SK-N-MC (cell line): ENCODE data around the gene SBSN.

ENCODE experiments used
- EZH2 ChIP-seq: fragments of 200-600 bp; sonication (generic); IDR thresholded peaks from one replicate; pipeline ENCODE4 v1.6.1; 2017; ENCODE audit warnings: antibody characterized with exemption
- FOXP2 ChIP-seq: optimal IDR thresholded peaks from 2 replicates; pipeline ENCODE3; 2011; ENCODE audit warnings: mild to moderate bottlenecking, moderate library complexity; ENCODE audit not compliant: insufficient read depth; ENCODE audit errors: extremely low read length, control extremely low read depth
- POLR2AphosphoS5 ChIP-seq: IDR thresholded peaks from 2 replicates; pipeline ENCODE4 v1.6.1; 2012; ENCODE audit warnings: mild to moderate bottlenecking, low read depth, low read length, borderline replicate concordance

DNA sequence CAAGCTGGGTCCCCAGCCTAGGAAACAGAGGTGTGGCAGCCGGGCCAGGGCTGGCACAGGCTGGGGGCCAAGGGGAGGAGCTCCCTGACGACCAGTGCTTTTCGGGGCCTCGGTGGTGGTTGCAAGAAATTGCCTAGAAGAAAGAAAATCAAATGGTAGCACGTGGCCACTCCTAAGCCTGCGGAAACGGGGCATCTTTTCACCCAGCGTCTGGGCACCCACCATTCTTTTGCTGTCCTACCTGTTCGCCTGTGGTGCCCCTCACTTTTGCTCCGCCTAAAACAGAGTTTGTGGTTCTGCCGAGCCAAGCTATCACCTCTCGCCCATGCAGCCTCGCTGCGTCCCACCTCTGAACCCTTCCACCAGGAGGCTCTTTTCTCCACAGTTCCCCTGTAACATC lies 30.7 kb downstream of the SBSN start:
- TF ChIP-seq EZH2 = no peak
- no peak for TF ChIP-seq POLR2AphosphoS5
- no peak for TF ChIP-seq FOXP2
